GM12872 (cell line): ENCODE measurements around the gene CIART.

Source experiments
- TF ChIP-seq, protein P1 (sequence below): IDR thresholded peaks from 3 replicates; pipeline ENCODE4 v1.5.1; 2011; ENCODE audit warnings: low read depth, mild to moderate bottlenecking, low read length, moderate library complexity; ENCODE audit not compliant: insufficient read depth

CIART gene

DNA sequence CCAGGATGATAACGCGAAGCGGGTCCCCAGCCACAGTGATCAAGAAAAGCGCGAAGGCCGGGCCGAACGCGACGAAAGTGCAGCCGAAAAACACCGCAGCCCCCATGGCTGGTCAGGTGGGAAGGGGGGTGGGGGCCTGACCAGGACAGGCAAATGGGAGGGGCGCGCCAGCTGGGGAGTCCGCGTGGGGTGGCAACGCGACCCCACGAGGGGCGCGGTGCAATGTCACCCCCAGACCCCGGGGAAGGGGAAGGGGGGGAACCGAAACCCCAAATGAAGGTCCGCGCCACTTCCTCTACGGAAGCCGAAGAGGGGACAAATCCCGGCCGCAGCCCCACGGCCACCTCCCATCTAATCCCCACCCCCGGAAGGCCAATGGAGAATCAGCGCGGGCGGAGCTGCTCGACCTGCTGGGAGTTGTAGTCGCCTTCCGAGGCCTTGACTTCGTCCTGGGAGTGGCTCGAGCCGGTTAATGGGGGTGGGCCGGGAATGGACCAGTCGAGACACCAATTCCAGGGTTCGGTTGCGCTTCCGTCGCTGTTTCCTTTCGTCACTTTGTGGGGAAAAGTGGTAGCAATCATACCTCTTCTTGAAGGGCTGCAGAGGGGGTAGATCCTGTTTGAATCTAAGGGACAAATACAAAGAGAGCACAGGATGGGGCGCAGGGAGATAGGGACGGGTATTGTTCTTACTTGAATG lies 13.5 kb upstream of the CIART start, which contains the start of gene APH1A:
APH1A (minus strand) TSS at position 312 of the 699 bp plus-strand sequence; CDS start at position 106, 206 bp downstream.
- TF ChIP-seq, protein P1, sequence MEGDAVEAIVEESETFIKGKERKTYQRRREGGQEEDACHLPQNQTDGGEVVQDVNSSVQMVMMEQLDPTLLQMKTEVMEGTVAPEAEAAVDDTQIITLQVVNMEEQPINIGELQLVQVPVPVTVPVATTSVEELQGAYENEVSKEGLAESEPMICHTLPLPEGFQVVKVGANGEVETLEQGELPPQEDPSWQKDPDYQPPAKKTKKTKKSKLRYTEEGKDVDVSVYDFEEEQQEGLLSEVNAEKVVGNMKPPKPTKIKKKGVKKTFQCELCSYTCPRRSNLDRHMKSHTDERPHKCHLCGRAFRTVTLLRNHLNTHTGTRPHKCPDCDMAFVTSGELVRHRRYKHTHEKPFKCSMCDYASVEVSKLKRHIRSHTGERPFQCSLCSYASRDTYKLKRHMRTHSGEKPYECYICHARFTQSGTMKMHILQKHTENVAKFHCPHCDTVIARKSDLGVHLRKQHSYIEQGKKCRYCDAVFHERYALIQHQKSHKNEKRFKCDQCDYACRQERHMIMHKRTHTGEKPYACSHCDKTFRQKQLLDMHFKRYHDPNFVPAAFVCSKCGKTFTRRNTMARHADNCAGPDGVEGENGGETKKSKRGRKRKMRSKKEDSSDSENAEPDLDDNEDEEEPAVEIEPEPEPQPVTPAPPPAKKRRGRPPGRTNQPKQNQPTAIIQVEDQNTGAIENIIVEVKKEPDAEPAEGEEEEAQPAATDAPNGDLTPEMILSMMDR: no peak

DNA sequence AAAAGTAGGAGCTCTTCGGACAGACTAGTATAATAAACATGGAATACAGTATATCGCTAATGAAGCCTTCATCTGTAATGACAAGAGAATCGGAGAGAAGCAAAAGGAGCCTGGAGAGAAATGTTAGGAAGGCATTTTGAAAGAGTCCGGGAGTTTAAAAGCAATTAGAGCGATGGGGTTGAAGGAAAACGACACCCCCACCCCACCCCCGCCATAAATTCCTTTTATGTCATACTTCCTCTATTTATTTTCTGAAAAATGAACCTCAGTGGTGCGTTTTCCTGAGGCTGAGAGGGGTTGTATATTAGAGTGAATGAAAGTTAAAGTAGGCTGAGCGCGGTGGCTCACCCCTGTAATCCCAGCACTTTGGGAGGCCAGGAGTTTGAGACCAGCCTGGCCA lies 12.9 kb upstream of the CIART start:
- TF ChIP-seq, protein P1: no peak

DNA sequence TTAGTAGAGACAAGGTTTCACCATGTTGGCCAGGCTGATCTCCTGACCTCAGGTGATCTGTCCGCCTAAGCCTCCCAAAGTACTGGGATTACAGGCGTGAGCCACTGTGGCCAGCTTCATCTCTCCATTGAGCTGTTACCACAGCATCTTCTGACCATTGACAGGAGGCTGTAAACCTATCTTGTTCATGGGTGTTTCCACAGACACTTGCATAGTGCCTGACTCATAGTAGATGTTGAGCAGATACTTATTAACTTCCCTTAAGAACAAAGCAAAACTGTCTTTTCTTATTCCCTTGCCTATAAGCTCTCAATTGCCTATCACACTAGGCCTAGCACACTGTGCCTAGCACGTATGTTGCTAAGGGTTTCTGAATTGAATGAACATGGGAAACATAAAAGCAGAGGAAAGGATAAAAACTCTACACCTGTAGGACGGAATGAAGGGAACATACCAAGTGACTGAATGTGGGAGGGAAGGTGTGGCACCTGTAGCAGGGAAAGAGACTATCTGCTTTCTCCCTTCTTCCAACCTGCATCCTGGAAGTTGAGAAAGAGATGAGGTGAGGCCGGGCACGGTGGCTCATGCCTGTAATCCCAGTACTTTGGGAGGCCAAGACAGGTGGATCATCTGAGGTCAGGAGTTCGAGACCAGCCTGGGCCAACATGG lies 10.9 kb upstream of the CIART start:
- TF ChIP-seq, protein P1: no peak

DNA sequence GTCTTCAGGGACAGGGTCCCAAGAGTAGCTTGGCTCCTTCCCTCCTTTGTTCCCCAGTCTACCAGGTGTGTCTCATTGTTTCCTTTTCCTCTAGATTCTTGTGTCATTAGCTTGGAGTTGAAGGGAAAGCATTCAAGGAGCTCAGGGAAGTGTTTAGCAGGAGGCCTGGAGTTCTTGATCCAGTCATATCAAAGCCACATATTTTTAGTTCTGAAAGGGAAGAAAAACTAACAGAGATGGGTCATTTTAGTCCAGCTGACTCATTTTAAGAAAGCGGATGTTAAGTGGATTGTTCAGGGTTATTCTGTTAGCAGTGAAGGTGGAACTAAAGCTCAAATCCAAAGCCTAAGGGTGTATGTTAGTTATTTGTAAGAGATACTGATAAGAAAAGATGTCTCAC lies 9.0 kb upstream of the CIART start:
- TF ChIP-seq, protein P1: no peak

DNA sequence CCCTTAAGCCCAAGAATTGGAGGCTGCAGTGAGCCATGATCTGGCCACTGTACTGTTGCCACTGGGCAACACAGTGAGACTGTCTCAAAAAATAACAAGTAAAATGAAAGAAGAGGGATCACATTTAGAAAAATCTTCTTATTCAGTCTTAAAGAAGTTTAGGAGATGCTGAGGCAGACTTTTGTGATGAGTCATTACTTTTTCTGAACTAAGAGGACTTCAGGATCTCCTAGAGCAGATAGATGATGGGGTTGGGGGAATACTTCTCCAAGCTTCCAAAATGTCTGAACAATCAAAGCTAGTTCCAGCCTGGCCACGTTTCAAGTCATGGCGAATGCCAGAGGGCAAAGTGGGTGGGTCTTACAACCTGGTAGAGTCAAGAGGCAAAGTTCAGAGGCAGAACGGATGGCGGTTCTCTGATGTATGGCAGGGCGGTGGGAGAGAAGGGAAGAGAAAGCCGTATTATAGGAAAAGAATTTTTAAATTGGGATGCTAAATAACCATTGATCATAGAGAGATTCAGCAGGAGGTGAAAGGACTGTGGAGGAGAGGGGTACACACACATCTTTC lies 2.1 kb upstream of the CIART start:
- TF ChIP-seq, protein P1: no peak

DNA sequence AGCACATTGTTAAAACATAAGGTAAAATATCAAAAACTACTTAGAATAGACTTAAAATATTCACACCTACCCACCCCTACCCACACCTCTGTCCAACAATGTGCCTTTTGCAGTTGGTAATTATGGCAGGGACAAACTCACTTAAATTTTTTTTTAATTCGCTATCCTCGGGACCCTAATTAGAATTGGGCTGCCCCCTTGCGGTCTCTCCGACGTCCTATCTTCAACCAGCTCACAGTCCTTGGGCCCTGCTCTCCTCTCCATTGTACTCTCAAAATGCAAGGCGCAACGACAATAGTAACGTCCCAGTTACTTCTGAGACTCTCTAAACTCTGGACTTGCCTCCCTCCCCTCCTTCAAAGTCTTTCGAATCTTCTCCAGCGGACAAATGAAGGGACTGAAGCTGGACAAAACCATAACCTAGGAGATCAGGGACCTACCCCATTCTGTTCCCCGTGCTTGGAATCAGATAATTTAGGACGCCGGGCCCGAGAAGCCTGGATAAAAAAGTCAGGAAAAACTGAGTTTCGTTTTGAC lies 1.1 kb upstream of the CIART start:
- TF ChIP-seq, protein P1: peak; percentile 67

DNA sequence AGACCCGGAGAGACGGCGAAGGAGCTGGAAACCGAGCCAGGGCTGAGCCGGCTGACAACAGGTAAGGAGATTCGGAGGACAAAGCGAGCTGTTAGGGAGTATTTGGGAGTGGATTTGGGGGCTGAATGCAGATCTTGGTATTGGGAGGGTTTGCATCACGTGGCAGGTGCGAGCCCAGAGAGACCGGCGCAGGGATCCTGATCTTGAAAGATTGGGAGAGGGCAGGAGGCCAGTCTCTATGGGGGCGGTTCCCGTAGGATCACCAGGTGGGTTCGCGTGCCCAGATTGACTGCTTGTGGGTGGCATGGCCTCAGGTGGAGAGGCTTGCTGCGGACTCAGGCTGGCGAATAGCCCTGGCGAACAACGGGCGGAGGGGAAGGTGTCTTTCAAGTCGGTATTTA lies 204 bp downstream of the CIART start:
- TF ChIP-seq, protein P1: no peak
